ENCODE measurements around the gene ZNF341. TPM values are rescaled to one million over a fixed set of nuclear protein-coding genes. Genes with fewer than 3 reads are reported as not detected.
"Not testable (repeated sequence)": the region's sequence is repeated elsewhere in the genome, so short reads cannot be mapped to it uniquely, and the experiment has no call there.

The ZNF341 gene
- total and polyA plus RNA-seq, 9 of the 15 experiments (the other 6 are each of a cell fraction or from before 2014, with no cell fraction given), result 0.08 to 2.6 (median 1.0) TPM

GRCh38 chr20:33753143-33753542, 21.3 kb downstream of the ZNF341 start:
- H3K4me2 ChIP-seq (ENCODE audit: insufficient read depth, low read length), result no peak overlapping the region
- no peaks in the 10 kb centered on the region for H3K27me3 ChIP-seq (ENCODE audit: control insufficient read depth in 2 of 2, insufficient read depth in 2 of 2, low read length in 2 of 2)
- 72% methylated on average over 7 of the region's 7 CpGs for WGBS (ENCODE audit: insufficient coverage, low coverage, missing lambda C conversion rate)
- no peaks in the 10 kb centered on the region for H4K20me1 ChIP-seq (replicated peaks; ENCODE audit: control insufficient read depth, insufficient read depth, low read length)
- no peaks in the 10 kb centered on the region for H3K36me3 ChIP-seq (ENCODE audit: control insufficient read depth, insufficient read depth, low read length)
- in situ Hi-C loops (cut with MboI), result no loop called here
- no TSS peak for BruUV-seq (replicated peaks)
- no peak overlapping the region for H3K4me3 ChIP-seq
- no peak overlapping the region; a peak in 1 of 4 replicates for H3K9ac ChIP-seq (ENCODE audit: insufficient read depth in 1 of 2, low read depth in 2 of 2, low read length in 2 of 2)
- intact Hi-C loops (cut with micrococcal nuclease), result no loop called here
- FAIRE-seq (no peak), ATAC-seq (no peak), DNase-seq (ENCODE audit: extremely low read depth in 1 of 4, low spot score in 3 of 4) (no peak)
- no peaks in the 10 kb centered on the region for H3K79me2 ChIP-seq (ENCODE audit: control insufficient read depth, insufficient read depth, low read length)
- H3K4me1 ChIP-seq (replicated peaks in 1 of 2; ENCODE audit: control insufficient read depth in 2 of 2, insufficient read depth in 2 of 2, low read length in 2 of 2), result peaks cover 0 to 6% of the 10 kb centered on the region in 2 experiments; a peak in 2 of 5 replicates
- POLR2A ChIA-PET, result interaction anchor here (0.6 kb wide), 1 partner anchor 133 kb away, joined by 3 read pairs; no protein-coding TSS in a partner anchor
- H3K9me3 ChIP-seq (replicated peaks; ENCODE audit: control insufficient read depth, insufficient read depth, low read depth, low read length), result peaks cover 2% of the 10 kb centered on the region; the same call in 1 of the 2 replicates
- no peak overlapping the region for H2AFZ ChIP-seq (ENCODE audit: low read depth, low read length)
- no peak overlapping the region for H3K27ac ChIP-seq (ENCODE audit: extremely low read depth, low read depth, low read length)
- no peaks in the 10 kb centered on the region for H3K9me1 ChIP-seq (ENCODE audit: control insufficient read depth, insufficient read depth, low read length)
- CTCF ChIA-PET (ENCODE audit: low intra/inter-chr PET ratio), result no interaction called here
- TF ChIP-seq NBN (IDR thresholded peaks at IDR 0.05; ENCODE audit: low read depth), result no peak

- Histone ChIP-seq H4K20me1 (replicated peaks; ENCODE audit: control insufficient read depth, insufficient read depth, low read length) (no peaks in the 10 kb centered on the region), H3K4me2 (ENCODE audit: insufficient read depth, low read length) (no peak overlapping the region), H2AFZ (ENCODE audit: low read depth, low read length) (no peak overlapping the region), H3K27ac (ENCODE audit: extremely low read depth, low read depth, low read length) (no peak overlapping the region), H3K4me3 (no peak overlapping the region), H3K9ac (ENCODE audit: insufficient read depth in 1 of 2, low read depth in 2 of 2, low read length in 2 of 2) (no peak overlapping the region), H3K27me3 (ENCODE audit: control insufficient read depth in 2 of 2, insufficient read depth in 2 of 2, low read length in 2 of 2) (no peaks in the 10 kb centered on the region), H3K9me1 (ENCODE audit: control insufficient read depth, insufficient read depth, low read length) (no peaks in the 10 kb centered on the region), H3K79me2 (ENCODE audit: control insufficient read depth, insufficient read depth, low read length) (no peaks in the 10 kb centered on the region), H3K4me1 (replicated peaks in 1 of 2; ENCODE audit: control insufficient read depth in 2 of 2, insufficient read depth in 2 of 2, low read length in 2 of 2) (peaks cover 0 to 6% of the 10 kb centered on the region in 2 experiments; a peak in 2 of 5 replicates), H3K9me3 (replicated peaks; ENCODE audit: control insufficient read depth, insufficient read depth, low read depth, low read length) (peaks cover 2% of the 10 kb centered on the region; the same call in 1 of the 2 replicates), H3K36me3 (ENCODE audit: control insufficient read depth, insufficient read depth, low read length) (no peaks in the 10 kb centered on the region)
- intact Hi-C loops (cut with micrococcal nuclease) (no loop called here), in situ Hi-C loops (cut with MboI) (no loop called here)
- ATAC-seq, result peak; percentile 32; the same call in 1 of the 3 replicates
- CTCF ChIA-PET (ENCODE audit: low intra/inter-chr PET ratio), result no interaction called here
- POLR2A ChIA-PET, result interaction anchor here (0.5 to 1.6 kb wide), 3 partner anchors 11 to 822 kb away, joined by 3 to 5 read pairs (median 4); no protein-coding TSS in a partner anchor
- peak; percentile 56 for FAIRE-seq
- peak; percentile 86 for TF ChIP-seq FOXJ2 (tag; IDR thresholded peaks at IDR 0.05)
- TF ChIP-seq, protein P1, sequence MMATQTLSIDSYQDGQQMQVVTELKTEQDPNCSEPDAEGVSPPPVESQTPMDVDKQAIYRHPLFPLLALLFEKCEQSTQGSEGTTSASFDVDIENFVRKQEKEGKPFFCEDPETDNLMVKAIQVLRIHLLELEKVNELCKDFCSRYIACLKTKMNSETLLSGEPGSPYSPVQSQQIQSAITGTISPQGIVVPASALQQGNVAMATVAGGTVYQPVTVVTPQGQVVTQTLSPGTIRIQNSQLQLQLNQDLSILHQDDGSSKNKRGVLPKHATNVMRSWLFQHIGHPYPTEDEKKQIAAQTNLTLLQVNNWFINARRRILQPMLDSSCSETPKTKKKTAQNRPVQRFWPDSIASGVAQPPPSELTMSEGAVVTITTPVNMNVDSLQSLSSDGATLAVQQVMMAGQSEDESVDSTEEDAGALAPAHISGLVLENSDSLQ (IDR thresholded peaks at IDR 0.05), result no peak
- no TSS peak for BruUV-seq (replicated peaks)
- 40% methylated on average over 5 of the region's 5 CpGs for WGBS (ENCODE audit: insufficient coverage, low coverage, missing lambda C conversion rate)
- no peak for DNase-seq (ENCODE audit: extremely low read depth in 1 of 4, low spot score in 3 of 4)
These were observed 22.0 kb downstream of the ZNF341 start for GRCh38 chr20:33753763-33754162.

DNA sequence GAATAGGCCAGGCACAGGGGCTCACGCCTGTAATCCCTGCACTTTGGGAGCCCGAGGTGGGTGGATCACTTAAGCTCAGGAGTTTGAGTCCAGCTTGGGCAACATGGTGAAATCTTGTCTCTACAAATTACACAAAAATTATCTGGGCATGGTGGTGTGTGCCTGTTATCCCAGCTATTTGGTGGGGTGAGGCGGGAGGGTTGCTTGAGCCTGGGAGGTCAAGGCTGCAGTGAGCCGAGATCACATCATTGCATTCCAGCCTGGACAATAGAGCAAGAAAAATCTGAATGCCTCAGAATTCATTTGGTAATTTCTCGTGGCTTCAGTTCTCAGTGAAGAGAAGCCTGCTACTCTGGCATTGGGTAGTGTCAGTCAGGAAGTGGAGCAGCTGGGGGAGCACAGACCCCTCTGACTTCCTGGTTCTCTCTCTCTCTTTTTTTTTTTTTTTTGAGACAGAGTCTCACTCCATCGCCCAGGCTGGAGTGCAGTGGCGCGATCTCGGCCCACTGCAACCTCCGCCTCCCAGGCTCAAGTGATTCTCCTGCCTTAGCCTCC, 24.2 kb downstream of the ZNF341 start:
- CTCF ChIA-PET (ENCODE audit: low intra/inter-chr PET ratio); H2AFZ ChIP-seq (ENCODE audit: low read depth, low read length); H3K27me3 ChIP-seq (ENCODE audit: control insufficient read depth in 2 of 2, insufficient read depth in 2 of 2, low read length in 2 of 2); H3K27ac ChIP-seq (ENCODE audit: extremely low read depth, low read depth, low read length); in situ Hi-C loops (cut with MboI); H3K9me1 ChIP-seq (ENCODE audit: control insufficient read depth, insufficient read depth, low read length); DNase-seq (ENCODE audit: extremely low read depth in 1 of 4, low spot score in 3 of 4); BruUV-seq (replicated peaks); H3K4me1 ChIP-seq (replicated peaks in 1 of 2; ENCODE audit: control insufficient read depth in 2 of 2, insufficient read depth in 2 of 2, low read length in 2 of 2); H3K4me3 ChIP-seq; H3K79me2 ChIP-seq (ENCODE audit: control insufficient read depth, insufficient read depth, low read length); H3K4me2 ChIP-seq (ENCODE audit: insufficient read depth, low read length); FAIRE-seq; ATAC-seq; H3K9me3 ChIP-seq (replicated peaks; ENCODE audit: control insufficient read depth, insufficient read depth, low read depth, low read length); intact Hi-C loops (cut with micrococcal nuclease); H3K36me3 ChIP-seq (ENCODE audit: control insufficient read depth, insufficient read depth, low read length); H4K20me1 ChIP-seq (replicated peaks; ENCODE audit: control insufficient read depth, insufficient read depth, low read length): not testable (repeated sequence)
- 74% methylated on average over 9 of the region's 10 CpGs for WGBS (ENCODE audit: insufficient coverage, low coverage, missing lambda C conversion rate)
- POLR2A ChIA-PET, result interaction anchor here (0.6 to 0.7 kb wide), 2 partner anchors 10 to 89 kb away, joined by 3 read pairs; partner anchors contain the start of gene ACTL10
- peak overlapping the region in 1 of 2 experiments; percentile 17; a peak in 1 of 4 replicates for H3K9ac ChIP-seq (ENCODE audit: insufficient read depth in 1 of 2, low read depth in 2 of 2, low read length in 2 of 2)

Measured in K562 (cell line).